Stimulated activated CD4-positive, alpha-beta T cell treated with anti-CD3 and anti-CD28 coated beads, TNF-alpha, amount 100 ng/mL, for 48 hours (primary cell): ENCODE data around the gene ANP32E.
"Not testable (repeated sequence)": the region's sequence is repeated elsewhere in the genome, so short reads cannot be mapped to it uniquely, and the experiment has no call there.

Experiments used
- DNase-seq, 3 donors: peaks; one replicate each; pipeline ENCODE4 v3.0.0-alpha.2; 2020; ENCODE audit warnings: low read depth in 3 of 3

The ANP32E gene

GRCh38 chr1:150256554-150257341 lies 20.8 kb upstream of the ANP32E start:
- no peak for DNase-seq

GRCh38 chr1:150256198-150256553 lies 20.3 kb upstream of the ANP32E start:
- no peak for DNase-seq

- DNase-seq: no peak
Measured at GRCh38 chr1:150249936-150250335, 14.0 kb upstream of the ANP32E start.

DNA sequence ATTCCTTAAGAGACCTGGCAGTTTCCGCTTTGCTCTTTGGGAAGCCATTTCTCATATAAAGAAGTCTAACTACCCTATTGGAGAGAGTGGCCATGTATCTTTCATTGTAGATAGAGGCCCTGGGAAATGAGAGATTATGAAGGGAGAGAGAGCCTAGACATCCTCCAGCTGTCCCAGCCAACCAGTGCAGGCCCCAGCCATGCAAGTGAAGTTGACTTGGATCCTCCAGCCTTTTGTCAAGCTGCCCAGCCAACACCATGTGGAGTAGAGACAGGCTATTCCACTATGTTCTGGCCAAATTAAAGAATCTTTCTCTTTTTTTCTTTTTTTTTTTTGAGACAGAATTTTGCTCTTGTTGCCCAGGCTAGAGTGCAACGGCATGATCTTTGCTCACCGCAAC lies 7.1 kb upstream of the ANP32E start:
- DNase-seq: no peak

DNA sequence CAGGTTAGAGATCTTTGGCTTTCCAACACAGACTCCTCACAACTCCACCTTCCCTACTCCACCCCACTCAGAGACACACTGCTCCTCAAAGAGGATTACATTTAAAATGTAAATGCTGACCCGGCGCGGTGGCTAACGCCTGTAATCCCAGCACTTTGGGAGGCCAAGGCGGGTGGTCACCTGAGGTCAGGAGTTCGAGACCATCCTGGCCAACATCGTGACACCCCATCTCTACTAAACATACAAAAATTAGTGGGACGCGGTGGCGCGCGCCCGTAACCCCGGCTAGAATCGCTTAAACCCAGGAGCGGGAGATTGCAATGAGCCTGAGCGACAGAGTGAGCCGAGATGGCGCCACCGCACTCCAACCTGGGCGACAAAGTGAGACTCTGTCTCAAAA lies 1.8 kb upstream of the ANP32E start:
- DNase-seq: no peak

DNA sequence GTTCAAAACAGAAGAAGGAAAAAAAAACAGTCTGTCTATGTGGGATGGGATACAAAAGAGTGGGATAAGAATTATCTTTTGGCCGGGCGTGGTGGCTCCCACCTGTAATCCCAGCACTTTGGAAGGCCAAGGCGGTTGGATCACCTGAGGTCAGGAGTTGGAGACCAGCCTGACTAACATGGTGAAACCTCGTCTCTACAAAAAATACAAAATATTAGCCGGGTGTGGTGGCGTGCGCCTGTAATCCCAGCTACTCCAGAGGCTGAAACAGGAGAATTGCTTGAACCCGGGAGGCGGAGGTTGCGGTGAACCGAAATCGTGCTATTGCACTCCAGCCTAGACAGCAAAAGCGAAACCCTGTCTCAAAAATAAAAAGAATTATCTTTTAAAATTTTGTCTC lies 1.3 kb upstream of the ANP32E start:
- not testable (repeated sequence) for DNase-seq

DNA sequence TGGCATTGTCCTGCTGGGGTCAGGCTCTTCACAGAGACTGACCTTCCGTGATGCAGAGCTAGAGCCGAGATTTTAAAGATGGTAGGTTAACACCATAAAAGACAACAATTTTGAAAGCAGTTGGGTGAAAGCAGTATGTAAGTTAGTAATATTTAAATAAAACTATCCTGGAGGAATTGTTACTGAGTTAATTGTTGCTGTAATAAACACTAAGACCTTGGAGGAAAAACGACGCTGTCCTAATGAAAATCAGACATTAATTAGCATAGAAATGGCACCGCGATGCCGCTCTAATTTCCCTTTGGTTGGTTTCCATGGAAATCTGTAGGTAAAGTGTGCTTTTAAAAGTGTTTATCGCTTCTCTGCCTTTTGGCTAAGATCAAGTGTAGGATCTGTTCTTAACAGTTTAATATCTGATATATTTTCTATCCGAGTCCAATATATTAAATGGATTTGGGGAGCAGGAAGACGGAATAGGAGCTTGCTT lies 745 bp upstream of the ANP32E start:
- no peak for DNase-seq

DNA sequence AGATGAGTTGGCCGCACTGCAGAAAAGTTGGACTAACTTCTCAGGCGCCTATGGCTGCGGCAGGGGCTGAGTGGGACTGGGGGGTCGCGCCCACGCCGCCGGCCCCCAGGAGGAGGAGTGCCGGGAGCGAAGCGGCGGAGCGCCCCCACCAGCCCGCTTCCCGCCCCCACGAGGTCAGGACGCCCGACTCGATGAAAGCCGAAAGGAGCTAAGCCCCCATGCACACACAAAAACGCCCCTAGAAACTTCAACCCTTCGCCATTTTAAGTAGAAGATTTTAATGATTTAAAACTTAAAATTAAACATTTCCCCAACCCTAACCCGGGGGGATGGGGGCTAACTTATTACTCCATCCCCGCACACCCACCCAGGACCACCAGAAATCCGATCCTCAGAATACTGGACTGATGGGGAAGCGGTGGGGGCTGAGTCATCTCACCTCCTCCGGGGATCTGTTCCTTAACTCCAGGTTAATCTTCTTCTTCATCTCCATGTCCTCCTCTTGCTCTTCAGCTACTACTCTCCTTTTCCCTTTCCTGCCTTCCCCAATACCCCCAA lies 539 bp downstream of the ANP32E start:
- DNase-seq: peak in 1 of 3 donors; percentile 14

GRCh38 chr1:150234566-150235293 lies 1.2 kb downstream of the ANP32E start:
- DNase-seq: peak; percentile 79 to 86 (median 80)

GRCh38 chr1:150234309-150234565 lies 1.7 kb downstream of the ANP32E start:
- no peak for DNase-seq

DNA sequence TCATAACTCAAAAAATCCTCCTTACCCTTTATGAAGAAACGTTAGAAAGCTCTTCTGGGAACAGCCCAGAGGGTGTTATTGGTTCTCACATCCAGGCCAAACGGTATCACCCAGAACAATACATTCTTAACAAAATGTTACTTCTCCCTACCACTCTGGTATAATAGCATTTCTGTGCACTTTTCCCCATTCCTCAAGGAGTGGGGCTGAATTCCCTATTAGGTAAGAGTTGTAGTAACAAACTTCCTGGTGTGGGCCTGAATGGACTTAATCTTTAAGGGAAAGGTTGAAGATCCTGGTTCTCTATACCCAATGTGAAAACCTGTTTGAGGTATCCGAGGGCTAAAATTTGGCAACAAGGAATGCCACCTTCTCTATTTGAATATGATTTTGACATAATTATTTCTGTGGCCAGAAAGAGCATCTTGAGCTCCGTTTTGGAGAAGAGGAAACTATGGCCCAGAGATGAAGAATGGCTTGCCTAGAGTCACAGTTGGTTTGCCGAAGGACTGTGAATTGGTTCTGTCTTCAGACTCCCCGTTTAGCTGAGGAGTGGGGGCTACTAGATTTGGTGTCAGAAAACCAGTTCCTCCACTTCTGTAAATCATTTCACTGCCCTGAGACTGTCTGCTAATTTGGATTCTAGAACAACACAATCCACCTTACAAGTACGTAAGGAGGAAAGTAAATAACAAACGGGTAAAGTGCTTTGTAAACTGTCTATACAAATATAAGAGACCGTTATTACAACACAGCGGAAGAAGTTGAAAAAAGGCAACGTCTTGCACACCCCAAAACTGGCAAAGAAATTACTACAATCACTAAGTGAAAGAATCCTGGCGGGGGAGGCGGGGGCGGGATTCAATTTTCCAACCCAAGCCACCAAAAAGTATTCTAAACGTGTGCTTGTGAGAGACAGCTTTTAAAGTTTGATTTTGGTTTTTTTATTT lies 2.3 kb downstream of the ANP32E start:
- DNase-seq: peak in 2 of 3 donors; percentile 7 to 21

GRCh38 chr1:150232921-150233320 lies 3.0 kb downstream of the ANP32E start:
- DNase-seq: not testable (repeated sequence)

DNA sequence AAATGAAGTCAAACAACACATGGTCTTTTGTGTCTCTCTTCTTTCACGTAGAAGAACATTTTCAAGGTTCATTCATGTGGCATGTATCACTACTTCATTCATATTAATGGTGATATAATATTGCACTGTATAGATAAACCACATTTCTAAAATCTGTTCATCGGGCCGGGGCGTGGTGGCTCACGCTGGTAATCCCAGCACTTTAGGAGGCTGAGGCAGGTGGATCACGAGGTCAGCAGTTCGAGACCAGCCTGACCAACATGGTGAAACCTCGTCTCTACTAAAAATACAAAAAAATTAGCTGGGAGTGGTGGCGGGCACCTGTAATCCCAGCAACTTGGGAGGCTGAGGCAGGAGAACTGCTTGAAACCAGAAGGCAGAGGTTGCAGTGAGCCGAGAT lies 7.7 kb downstream of the ANP32E start:
- DNase-seq: not testable (repeated sequence)

DNA sequence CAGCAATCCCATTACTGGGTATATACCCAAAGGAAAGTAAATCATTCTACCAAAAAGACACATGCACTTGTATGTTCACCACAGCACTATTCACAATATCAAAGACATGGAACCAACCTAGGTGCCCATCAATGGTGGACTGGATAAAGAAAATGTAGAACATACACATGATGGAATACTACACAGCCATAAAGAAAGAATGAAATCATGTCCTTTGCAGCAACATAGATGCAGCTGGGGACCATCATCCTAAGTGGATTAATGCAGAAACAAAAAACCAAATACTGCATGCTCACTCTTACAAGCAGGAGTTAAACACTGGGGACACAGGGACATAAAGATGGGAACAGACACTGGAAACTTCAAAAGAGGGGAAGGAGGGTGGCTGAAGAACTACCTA lies 8.7 kb downstream of the ANP32E start:
- no peak for DNase-seq

DNA sequence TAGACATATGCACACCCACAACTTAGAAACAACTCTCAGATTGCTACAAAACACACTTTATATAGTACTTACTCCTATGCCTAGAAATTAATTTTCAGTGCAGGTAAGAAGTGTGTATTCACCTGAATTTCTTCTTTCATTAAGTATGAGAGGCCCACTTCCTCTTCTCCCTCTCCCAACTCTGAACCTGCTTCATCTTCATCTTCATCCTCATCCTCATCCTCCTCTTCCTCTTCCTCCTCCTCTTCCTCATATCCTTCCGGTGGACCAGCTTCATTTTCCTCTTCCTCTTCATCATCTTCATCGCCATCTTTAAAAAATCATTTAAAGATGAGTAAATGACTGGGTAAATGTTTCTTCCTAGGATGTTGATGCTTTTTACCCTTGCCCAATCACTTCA lies 9.4 kb downstream of the ANP32E start:
- DNase-seq: no peak

DNA sequence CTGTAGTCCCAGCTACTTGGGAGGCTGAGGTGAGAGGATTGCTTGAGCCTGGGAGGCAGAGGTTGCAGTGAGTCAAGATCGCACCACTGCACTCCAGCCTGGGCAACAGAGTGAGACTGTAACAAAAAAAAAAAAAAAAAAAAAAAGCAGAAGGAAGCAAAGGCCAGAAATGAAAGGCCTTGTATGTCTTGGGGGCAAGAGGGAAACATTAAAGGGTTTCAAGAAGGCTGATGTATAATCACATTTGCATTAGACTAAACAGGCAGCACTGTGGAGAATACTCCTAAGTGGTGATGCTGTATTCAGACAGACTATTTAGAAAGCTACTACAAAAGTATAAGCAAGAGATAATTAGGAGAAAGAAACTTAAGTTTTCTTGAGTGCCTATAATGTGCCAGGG lies 10.4 kb downstream of the ANP32E start:
- DNase-seq: no peak

- no peak for DNase-seq
Measured at GRCh38 chr1:150224983-150225382, 10.9 kb downstream of the ANP32E start.

- DNase-seq: no peak
Measured at GRCh38 chr1:150221552-150221951, 14.4 kb downstream of the ANP32E start.

DNA sequence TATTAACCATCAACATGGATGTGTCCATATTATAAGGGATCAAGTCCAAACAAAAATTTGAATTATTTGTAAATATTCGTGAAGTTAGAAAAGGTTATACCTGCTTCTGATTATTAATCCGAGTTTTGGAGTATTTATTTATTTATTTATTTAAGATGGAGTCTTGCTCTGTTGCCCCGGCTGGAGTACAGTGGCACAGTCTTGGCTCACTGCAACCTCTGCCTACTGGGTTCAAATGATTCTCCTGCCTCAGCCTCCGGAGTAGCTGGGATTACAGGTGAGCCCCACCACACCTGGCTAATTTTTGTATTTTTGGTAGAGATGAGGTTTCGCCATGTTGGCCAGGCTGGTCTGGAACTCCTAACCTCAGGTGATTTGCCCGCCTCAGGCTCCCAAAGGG lies 20.1 kb downstream of the ANP32E start:
- not testable (repeated sequence) for DNase-seq

DNA sequence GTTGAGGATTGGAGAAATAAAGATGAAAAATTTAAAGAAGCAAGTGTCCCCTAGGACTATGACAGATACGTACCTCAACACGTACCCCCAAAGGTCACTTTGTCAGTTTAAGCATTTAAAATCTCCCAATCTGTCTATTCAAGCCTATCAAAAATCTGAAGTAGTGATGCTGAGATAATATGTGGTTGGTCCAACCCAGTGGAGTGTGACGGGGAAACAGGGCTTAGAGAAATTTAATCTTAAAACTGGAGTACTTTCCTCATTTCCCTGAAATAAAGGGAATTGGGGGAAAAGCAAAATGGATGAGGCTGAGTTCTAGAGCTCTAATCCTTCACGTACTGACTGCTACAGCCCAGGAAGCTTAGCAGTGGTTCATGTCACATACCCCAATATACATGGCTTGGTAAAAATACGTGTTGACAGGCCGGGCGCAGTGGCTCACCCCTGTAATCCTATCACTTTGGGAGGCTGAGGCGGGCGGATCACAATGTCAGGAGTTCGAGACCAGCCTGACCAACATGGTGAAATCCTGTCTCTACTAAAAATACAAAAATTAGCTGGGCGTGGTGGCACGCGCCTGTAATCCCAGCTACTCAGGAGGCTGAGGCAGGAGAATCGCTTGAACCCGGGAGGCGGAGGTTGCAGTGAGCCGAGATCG lies 21.7 kb downstream of the ANP32E start:
- not testable (repeated sequence) for DNase-seq
